Psoas muscle (tissue), 8 donors: ENCODE results near the gene CCDC57. TPM values are rescaled to one million over a fixed set of nuclear protein-coding genes. Genes with fewer than 3 reads are reported as not detected.

Experiments
- ATAC-seq, 4 donors: fragments of 200-7000 bp; cut with Tn5 transposase; one replicate each; pipeline ENCODE4 v1.9.1; 2020; ENCODE audit warnings: moderate library complexity in 3 of 4, mild to moderate bottlenecking in 2 of 4
- DNase-seq, 2 donors: peaks; one replicate each; pipeline ENCODE4 v3.0.0-alpha.2; 2020
- H3K27ac ChIP-seq: fragments of 200-600 bp; one replicate; pipeline ENCODE4 v1.8.0; 2022
- H3K27me3 ChIP-seq, 3 donors: fragments of 200-600 bp in 1 of 3; one replicate each; pipeline versions ENCODE4 v1.6.1 to v1.8.0; 2013 to 2022; ENCODE audit warnings: low read length in 2 of 3, mild to moderate bottlenecking in 2 of 3, moderate library complexity in 1 of 3; ENCODE audit not compliant: insufficient read depth in 3 of 3
- H3K36me3 ChIP-seq, 2 donors: fragments of 200-600 bp in 1 of 2; one replicate each; pipeline versions ENCODE4 v1.6.1 to v1.8.0; 2013 to 2022; ENCODE audit warnings: low read depth in 1 of 2, mild to moderate bottlenecking in 1 of 2, moderate library complexity in 1 of 2; ENCODE audit not compliant: insufficient read depth in 1 of 2
- H3K4me1 ChIP-seq: fragments of 200-600 bp; one replicate; pipeline ENCODE4 v1.8.0; 2022
- H3K4me3 ChIP-seq: fragments of 200-600 bp; one replicate; pipeline ENCODE4 v1.8.0; 2022; ENCODE audit warnings: mild to moderate bottlenecking
- H3K9me3 ChIP-seq: fragments of 200-600 bp; one replicate; pipeline ENCODE4 v1.8.0; 2022
- WGBS, 3 donors: extraction: QIAGEN DNeasy Blood & Tissue Kit; methylation state at CpG; one replicate each; pipeline versions ENCODE4 v1.1.6 to v1.1.7; 2013; 5-methylcytosine and 5-hydroxymethylcytosine counted together
- intact Hi-C, 2 donors: fragments of 100-400 bp; cut with DNase I; formaldehyde crosslinking; loops; one replicate each; pipeline versions ENCODE4 v1.11.0 to v1.14.2; 2022
- polyA plus RNA-seq, 3 donors: library from polyadenylated mRNA; stranded (reverse); fragments of 200-250 nt; gene quantifications; one replicate each; pipeline ENCODE4 v1.2.3, GENCODE V29; 2013
- total RNA-seq, 4 donors: library from RNA; stranded (reverse); fragmentation: NEBNext Ultra II Directional in 2 of 4; extraction: Animal tissue kit (Norgen Biotek cat#: 25700) in 2 of 4; gene quantifications; one replicate each; pipeline versions ENCODE4 v1.2.1 to v1.2.4, GENCODE V29; 2021 to 2023
- TF ChIP-seq, protein P1 (sequence below): fragments of 200-600 bp; IDR thresholded peaks from one replicate; pipeline ENCODE4 v1.8.0; 2022; ENCODE audit warnings: antibody characterized with exemption
- donor health status: healthy with polysubstance abuse.
- donor health status: DM: no; HTN: no; CAD: no; lungs with moderate emphysema.
- donor health status: Bipolar disorder and iron deficiency.
- donor health status: healthy.
- donor health status: DM: yes; HTN: yes; CAD: no.
- donor health status: DM: no; HTN: no; CAD: no.
- donor health status: DM: no; HTN: no; CAD: no.
- donor health status: DM: yes; HTN: yes; CAD: no.

CCDC57 gene
- total and polyA plus RNA-seq, 7 donors: 7.2 to 15.3 (median 11.1) TPM

DNA sequence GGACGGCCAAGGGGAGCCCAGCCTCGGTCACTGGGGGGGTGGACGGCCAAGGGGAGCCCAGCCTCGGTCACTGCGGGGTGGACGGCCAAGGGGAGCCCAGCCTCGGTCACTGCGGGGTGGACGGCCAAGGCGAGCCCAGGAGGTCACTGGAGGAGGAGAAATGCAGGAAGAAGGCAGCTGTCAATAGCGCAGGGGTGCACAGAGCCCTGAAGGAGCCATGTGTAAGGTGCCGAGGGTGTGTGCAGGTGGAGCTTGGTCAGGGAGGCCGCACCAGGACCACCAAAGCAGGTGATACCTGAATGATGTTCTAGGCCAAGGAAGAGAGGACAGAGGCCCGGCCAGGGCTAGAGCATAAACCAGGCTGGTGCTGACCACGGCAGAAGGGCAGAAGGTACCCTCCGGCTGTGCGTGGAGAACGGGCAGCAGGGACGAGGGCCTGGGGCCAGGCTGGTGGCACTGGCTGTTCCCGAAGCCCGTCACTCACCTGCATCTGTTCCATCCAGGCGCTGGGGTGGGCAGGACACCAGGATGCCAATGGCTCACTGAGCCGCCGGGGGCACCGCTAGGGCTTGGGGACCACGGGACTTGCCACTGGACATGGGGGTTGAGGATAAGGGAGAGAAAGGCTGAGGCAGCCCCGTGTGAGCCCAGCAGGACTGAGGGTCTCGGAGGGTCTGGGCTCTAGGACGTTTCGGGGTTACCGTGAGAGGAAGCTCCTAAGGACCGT is 5.9 kb upstream of the CCDC57 start:
- DNase-seq (no peak), ATAC-seq (no peak)
- H3K27me3 ChIP-seq: no peaks in the 10 kb centered on the region
- H3K9me3 ChIP-seq: no peaks in the 10 kb centered on the region
- 87 to 91% (median 88%) methylated on average over 29 to 32 of the region's 32 CpGs for WGBS, 3 donors
- H3K36me3 ChIP-seq: no peaks in the 10 kb centered on the region
- peaks cover 18% of the 10 kb centered on the region for H3K4me1 ChIP-seq
- no peak overlapping the region for H3K4me3 ChIP-seq
- intact Hi-C loops: no loop called here
- TF ChIP-seq, protein P1, sequence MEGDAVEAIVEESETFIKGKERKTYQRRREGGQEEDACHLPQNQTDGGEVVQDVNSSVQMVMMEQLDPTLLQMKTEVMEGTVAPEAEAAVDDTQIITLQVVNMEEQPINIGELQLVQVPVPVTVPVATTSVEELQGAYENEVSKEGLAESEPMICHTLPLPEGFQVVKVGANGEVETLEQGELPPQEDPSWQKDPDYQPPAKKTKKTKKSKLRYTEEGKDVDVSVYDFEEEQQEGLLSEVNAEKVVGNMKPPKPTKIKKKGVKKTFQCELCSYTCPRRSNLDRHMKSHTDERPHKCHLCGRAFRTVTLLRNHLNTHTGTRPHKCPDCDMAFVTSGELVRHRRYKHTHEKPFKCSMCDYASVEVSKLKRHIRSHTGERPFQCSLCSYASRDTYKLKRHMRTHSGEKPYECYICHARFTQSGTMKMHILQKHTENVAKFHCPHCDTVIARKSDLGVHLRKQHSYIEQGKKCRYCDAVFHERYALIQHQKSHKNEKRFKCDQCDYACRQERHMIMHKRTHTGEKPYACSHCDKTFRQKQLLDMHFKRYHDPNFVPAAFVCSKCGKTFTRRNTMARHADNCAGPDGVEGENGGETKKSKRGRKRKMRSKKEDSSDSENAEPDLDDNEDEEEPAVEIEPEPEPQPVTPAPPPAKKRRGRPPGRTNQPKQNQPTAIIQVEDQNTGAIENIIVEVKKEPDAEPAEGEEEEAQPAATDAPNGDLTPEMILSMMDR: no peak
- no peak overlapping the region for H3K27ac ChIP-seq

GRCh38 chr17:82217530-82218204 is 5.0 kb upstream of the CCDC57 start:
- Histone ChIP-seq H3K4me3 (no peak overlapping the region), H3K27me3 (no peaks in the 10 kb centered on the region), H3K9me3 (no peaks in the 10 kb centered on the region), H3K4me1 (peaks cover 21% of the 10 kb centered on the region), H3K36me3 (no peaks in the 10 kb centered on the region), H3K27ac (peak overlapping the region; percentile 53)
- intact Hi-C loops: no loop called here
- ATAC-seq: peak; percentile 36 to 60 (median 43)
- TF ChIP-seq, protein P1: no peak
- DNase-seq: peak; percentile 71 to 81
- 71 to 78% (median 74%) methylated on average over 18 to 21 of the region's 21 CpGs for WGBS, 3 donors

GRCh38 chr17:82217120-82217529 is 4.5 kb upstream of the CCDC57 start:
- 66 to 77% (median 71%) methylated on average over 11 to 12 of the region's 12 CpGs for WGBS, 3 donors

DNA sequence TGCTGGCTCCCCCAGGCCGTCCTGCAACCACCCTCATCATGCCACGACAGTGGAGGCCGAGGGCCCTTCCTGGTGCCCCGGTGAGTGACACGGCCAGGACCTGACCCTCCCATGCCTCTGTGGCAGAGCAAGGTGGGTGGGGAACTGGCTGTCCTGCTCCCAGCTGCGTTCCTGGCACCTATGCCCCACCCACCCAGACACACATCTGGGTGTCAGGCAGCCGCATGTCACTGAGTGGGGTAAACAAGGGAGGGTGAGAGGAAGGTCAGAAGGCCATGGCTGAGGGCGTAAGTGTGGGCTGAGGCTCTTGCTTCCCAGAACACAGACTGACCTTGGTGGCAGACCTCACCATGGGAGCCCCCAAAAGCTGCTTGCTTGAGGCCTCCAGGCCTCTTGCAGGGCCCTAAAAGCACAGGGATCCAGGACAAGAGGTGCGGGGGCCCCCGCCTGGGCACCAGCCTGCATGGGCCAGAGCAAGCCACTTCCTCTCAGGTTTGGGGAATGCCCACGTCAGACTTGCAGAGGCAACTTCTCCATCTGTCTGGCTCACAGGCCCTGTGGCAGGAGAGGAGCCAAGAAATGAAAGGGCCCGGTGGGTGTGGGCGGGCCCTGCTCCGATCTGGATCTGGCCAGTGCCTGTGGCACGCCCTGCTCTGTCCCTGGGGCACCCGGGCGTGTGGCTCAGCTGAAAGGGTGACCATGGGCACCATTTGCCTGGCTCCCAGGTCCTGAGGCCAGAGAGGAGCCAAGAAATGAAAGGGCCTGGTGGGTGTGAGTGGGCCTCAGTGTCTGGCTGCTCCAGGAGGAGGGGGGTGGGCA is 3.9 kb upstream of the CCDC57 start:
- intact Hi-C loops: no loop called here
- peak in 3 of 4 donors; percentile 17 to 57 (median 55) for ATAC-seq
- no peak overlapping the region for H3K4me3 ChIP-seq
- no peaks in the 10 kb centered on the region for H3K27me3 ChIP-seq
- DNase-seq: peak; percentile 77 to 85
- peaks cover 21% of the 10 kb centered on the region for H3K4me1 ChIP-seq
- TF ChIP-seq, protein P1: no peak
- H3K27ac ChIP-seq: peak overlapping the region; percentile 53
- no peaks in the 10 kb centered on the region for H3K9me3 ChIP-seq
- WGBS, 3 donors: 50 to 62% (median 62%) methylated on average over 17 of the region's 17 CpGs
- H3K36me3 ChIP-seq: no peaks in the 10 kb centered on the region

More at GRCh38 chr17:82217120-82217529, 4.5 kb upstream of the CCDC57 start:
- H3K9me3 ChIP-seq: no peaks in the 10 kb centered on the region
- no peaks in the 10 kb centered on the region for H3K27me3 ChIP-seq
- H3K4me3 ChIP-seq: no peak overlapping the region
- DNase-seq (no peak), ATAC-seq (no peak)
- no peaks in the 10 kb centered on the region for H3K36me3 ChIP-seq
- peak overlapping the region; percentile 53 for H3K27ac ChIP-seq
- TF ChIP-seq, protein P1: no peak
- intact Hi-C loops: no loop called here
- peaks cover 21% of the 10 kb centered on the region for H3K4me1 ChIP-seq
